Stimulated activated naive CD8-positive, alpha-beta T cell treated with anti-CD3 and anti-CD28 coated beads, Interleukin-15, amount 100 ng/mL, for 72 hours (primary cell): ENCODE measurements around the gene CES3.
"Not testable (repeated sequence)": the region's sequence is repeated elsewhere in the genome, so short reads cannot be mapped to it uniquely, and the experiment has no call there.

Experiments
- ATAC-seq: fragments of 150-1000 bp; cut with Tn5 transposase; 2 replicates; pipeline ENCODE4 v1.10.0; 2021; ENCODE audit warnings: mild to moderate bottlenecking, moderate library complexity
- DNase-seq, 2 donors: peaks; one replicate each; pipeline ENCODE4 v3.0.0; 2021 to 2022
- H3K27ac Mint-ChIP-seq, 2 donors: one replicate each; pipeline ENCODE4 v1.8.0; 2022; ENCODE audit warnings: mild to moderate bottlenecking in 2 of 2, mixed read lengths in 2 of 2, moderate library complexity in 2 of 2
- H3K27me3 Mint-ChIP-seq: one replicate; pipeline ENCODE4 v1.8.0; 2022; ENCODE audit warnings: mixed read lengths
- H3K4me1 Mint-ChIP-seq: one replicate; pipeline ENCODE4 v1.8.0; 2022; ENCODE audit warnings: mild to moderate bottlenecking, mixed read lengths
- H3K4me3 Mint-ChIP-seq, 2 donors: one replicate each; pipeline ENCODE4 v1.8.0; 2022; ENCODE audit warnings: mild to moderate bottlenecking in 2 of 2, mixed read lengths in 2 of 2, moderate library complexity in 1 of 2
- H3K9me3 Mint-ChIP-seq, 2 donors: one replicate each; pipeline ENCODE4 v1.8.0; 2022; ENCODE audit warnings: mixed read lengths in 2 of 2

CES3 gene

DNA sequence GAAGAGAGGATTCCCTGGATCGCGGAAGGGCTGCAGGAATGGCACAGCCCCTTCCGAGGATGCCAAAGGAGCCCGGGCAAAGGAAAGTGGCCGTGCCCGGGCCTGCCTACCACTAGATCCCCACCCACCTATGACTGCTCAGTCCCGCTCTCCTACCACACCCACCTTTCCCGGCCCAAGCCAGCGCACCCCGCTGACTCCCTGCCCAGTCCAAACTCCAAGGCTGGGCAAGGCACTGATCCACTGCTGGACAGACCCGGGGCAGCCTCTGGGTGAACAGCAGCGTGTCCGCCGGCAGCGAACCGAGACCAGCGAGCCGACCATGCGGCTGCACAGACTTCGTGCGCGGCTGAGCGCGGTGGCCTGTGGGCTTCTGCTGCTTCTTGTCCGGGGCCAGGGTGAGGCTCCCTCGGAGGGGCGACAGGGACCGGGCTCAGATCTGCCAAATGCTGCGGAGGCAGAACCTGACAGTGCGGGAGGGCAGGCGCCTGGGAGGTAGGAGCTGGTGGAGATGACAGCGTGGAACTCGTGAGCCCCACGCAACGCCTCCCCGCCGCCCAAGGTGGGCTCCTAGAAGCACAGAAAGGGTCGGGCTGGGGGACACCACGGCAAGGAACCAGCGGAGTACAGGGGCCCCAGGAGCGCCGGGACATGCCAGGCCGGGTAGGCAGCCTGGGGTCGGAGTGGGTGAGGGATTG lies 25.6 kb upstream of the CES3 start, which contains the start of gene CES2:
Gene CES2, plus strand, starts transcription at position 203 of the 698 bp plus-strand sequence. Its CDS starts 120 bp downstream, at position 323.
- Mint-ChIP-seq H3K9me3 (no peaks in the 10 kb centered on the region), H3K27ac (peak within 1 kb of the TSS; percentile 97 to 99), H3K4me3 (peak within 1 kb of the TSS; percentile 98 to 100), H3K4me1 (peaks cover 73% of the 10 kb centered on the region), H3K27me3 (no peaks in the 10 kb centered on the region)
- no peak for ATAC-seq
- no peak for DNase-seq

DNA sequence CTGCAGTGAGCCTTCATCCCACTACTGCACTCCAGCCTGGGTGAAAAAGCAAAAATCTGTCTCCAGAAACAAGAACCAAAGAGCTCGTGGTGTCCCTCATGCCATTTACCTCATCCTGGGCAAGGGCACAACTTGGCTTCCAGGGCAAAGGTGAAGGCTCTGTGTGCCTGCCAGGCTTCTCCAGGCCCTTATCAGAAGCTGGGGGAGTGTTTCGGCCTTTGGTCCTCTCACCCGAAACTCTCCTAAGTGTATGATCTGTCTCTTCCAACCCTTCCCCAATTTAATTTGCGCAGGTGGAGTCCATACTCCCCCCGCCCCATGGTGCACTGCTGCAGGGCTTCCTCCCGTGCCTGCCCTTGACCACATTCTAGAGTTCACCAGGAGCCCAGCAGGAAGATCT lies 24.6 kb upstream of the CES3 start:
- Mint-ChIP-seq H3K27me3 (no peaks in the 10 kb centered on the region), H3K27ac (peak overlapping the region in 1 of 2 donors; percentile 76), H3K4me1 (peaks cover 73% of the 10 kb centered on the region), H3K9me3 (no peaks in the 10 kb centered on the region), H3K4me3 (peak overlapping the region; percentile 98 to 100)
- no peak for DNase-seq
- no peak for ATAC-seq

DNA sequence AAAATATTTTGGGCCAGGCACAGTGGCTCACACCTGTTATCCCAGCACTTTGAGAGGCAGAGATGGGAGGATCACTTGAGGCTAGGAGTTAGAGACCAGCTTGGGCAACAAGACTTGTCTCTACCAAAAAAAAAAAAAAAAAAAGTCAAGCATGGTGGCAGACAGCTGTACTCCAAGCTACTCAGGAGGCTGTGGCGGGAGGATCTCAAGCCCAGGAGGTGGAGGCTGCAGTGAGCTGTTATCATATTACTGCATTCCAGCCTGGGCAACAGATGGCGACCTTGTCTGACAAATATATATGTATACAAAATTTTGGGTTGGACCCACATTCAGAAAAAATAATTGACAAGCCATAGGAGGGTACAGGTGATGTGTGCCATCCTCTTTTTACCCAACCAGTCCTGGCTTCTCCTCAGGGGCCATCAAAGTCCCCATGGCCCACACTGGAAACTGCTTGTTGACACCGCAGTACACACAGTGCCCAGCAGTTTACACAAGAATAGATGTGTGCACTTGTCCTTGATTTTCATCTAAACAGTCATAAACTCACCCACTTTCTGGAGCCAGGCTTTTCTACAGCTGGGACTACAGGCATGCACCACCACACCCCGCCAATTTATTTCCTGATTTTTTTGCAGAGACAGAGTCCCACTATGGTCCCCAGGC lies 24.0 kb upstream of the CES3 start:
- DNase-seq (no peak), ATAC-seq (no peak)
- Mint-ChIP-seq H3K9me3 (no peaks in the 10 kb centered on the region), H3K27me3 (no peaks in the 10 kb centered on the region), H3K4me1 (peaks cover 69% of the 10 kb centered on the region), H3K27ac (peak overlapping the region in 1 of 2 donors; percentile 48), H3K4me3 (peak overlapping the region; percentile 98 to 100)

DNA sequence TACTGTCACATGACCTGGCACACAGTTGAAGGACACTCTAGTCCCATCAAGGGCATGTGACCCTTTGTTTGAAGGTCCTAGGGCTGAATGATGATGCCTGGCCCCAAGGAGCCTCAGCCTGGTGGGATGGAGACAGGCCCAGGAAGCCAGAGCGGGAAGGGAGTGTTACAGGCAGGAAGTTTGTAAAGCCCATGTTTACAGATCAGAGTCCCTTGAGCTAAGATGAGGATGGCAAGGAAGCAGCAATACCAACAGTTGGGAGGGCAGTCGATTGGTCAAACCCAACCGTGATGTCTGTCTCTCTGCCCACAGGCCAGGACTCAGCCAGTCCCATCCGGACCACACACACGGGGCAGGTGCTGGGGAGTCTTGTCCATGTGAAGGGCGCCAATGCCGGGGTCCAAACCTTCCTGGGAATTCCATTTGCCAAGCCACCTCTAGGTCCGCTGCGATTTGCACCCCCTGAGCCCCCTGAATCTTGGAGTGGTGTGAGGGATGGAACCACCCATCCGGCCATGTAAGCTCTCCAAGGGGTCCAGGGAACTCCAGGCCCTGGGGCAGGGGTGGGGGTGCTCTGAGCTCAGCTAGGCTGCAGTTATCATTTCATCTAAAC lies 23.2 kb upstream of the CES3 start:
- no peaks in the 10 kb centered on the region for H3K9me3 Mint-ChIP-seq
- ATAC-seq (no peak), DNase-seq (no peak)
- peak overlapping the region in 1 of 2 donors; percentile 53 for H3K27ac Mint-ChIP-seq
- no peaks in the 10 kb centered on the region for H3K27me3 Mint-ChIP-seq
- no peak overlapping the region for H3K4me3 Mint-ChIP-seq
- peaks cover 61% of the 10 kb centered on the region for H3K4me1 Mint-ChIP-seq

DNA sequence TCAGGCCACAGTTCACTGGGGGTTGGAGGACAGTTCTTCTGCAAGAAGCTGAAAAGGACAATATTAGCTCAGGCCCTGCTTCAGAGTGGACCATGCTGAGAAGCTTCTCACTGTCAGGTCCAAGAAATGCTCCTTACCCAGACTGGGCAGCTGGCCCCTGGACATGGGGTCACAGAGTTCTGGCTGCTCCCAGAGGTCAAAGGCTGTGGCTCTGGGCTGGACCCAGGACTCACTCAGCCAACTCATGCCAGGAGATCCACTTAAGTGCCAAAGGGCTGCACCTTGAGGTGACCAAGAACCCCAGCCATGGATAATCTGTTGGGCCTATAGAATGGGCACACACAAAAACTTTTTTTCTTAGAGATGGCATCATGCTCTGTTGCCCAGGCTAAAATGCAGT lies 21.7 kb upstream of the CES3 start:
- Mint-ChIP-seq H3K4me1 (peaks cover 46% of the 10 kb centered on the region), H3K27me3 (no peaks in the 10 kb centered on the region), H3K27ac (no peak overlapping the region), H3K4me3 (no peak overlapping the region), H3K9me3 (no peaks in the 10 kb centered on the region)
- ATAC-seq (no peak), DNase-seq (no peak)

DNA sequence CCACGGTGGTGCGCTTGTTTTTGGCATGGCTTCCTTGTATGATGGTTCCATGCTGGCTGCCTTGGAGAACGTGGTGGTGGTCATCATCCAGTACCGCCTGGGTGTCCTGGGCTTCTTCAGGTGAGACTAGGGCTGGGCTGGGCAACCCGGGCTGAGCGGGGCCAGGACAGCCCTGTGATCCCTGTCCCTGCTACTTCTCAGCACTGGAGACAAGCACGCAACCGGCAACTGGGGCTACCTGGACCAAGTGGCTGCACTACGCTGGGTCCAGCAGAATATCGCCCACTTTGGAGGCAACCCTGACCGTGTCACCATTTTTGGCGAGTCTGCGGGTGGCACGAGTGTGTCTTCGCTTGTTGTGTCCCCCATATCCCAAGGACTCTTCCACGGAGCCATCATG lies 20.8 kb upstream of the CES3 start:
- ATAC-seq (no peak), DNase-seq (no peak)
- Mint-ChIP-seq H3K4me3 (no peak overlapping the region), H3K27ac (no peak overlapping the region), H3K9me3 (no peaks in the 10 kb centered on the region), H3K27me3 (no peaks in the 10 kb centered on the region), H3K4me1 (peaks cover 37% of the 10 kb centered on the region)

DNA sequence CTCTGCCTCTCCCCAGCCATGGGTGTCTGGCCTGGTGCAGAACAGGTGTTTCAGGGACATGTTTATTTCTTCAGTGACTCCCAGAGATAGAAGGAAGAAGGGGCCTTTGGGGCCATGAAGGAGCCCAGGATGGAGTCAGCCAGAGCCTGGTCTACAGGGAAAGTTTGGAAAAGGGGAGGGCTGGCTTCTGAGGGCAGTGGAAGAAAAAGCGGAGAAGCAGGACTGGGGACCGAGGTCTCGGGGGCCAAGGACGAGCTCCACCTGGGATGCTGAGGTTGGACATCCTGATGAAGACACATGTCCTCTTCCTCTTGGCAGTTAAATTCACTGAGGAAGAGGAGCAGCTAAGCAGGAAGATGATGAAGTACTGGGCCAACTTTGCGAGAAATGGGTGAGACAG lies 18.1 kb upstream of the CES3 start:
- DNase-seq: no peak
- ATAC-seq: no peak
- Mint-ChIP-seq H3K4me3 (no peak overlapping the region), H3K27ac (no peak overlapping the region), H3K27me3 (peaks cover 4% of the 10 kb centered on the region), H3K9me3 (no peaks in the 10 kb centered on the region), H3K4me1 (peaks cover 21% of the 10 kb centered on the region)

DNA sequence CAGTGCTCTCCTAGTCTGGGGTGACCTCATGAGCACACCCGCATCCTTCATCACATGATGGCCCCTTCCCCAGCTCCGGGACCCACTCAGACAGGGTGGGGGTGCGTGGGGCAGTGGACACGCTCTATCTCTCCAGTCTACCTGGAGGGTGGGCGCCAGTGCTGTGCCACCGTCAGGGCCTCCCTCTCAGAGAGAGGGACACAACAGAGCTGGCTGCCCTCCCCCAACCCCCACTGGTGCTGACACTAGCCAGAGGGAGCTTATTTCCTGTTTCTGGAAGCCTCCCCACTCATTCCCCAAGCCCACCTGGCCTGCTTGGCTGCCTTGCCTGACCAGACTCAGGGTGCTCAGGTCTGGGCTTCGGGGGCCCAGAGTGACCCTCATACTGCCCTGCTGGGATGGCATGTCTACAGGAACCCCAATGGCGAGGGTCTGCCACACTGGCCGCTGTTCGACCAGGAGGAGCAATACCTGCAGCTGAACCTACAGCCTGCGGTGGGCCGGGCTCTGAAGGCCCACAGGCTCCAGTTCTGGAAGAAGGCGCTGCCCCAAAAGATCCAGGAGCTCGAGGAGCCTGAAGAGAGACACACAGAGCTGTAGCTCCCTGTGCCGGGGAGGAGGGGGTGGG lies 17.5 kb upstream of the CES3 start:
- H3K27me3 Mint-ChIP-seq: peaks cover 10% of the 10 kb centered on the region
- DNase-seq (no peak), ATAC-seq (no peak)
- no peaks in the 10 kb centered on the region for H3K9me3 Mint-ChIP-seq
- H3K4me3 Mint-ChIP-seq: no peak overlapping the region
- H3K4me1 Mint-ChIP-seq: peaks cover 21% of the 10 kb centered on the region
- H3K27ac Mint-ChIP-seq: no peak overlapping the region

DNA sequence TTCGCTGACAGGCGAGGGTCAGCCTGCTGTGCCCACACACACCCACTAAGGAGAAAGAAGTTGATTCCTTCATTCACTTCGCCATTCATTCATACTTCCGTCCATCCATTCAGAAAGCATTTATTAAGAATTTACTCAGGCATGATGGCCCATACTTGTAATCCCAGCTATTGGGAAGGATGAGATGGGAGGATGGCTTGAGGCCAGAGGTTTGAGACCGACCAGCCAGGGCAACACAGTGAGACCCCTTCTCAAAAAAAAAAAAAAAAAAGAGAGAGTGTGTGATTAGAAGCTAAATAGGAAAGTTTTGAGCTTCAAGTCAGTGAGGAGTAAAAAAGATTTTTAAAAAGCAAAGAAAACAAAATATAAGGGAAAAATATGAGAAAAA lies 17.0 kb upstream of the CES3 start:
- Mint-ChIP-seq H3K4me1 (peaks cover 23% of the 10 kb centered on the region), H3K27me3 (peaks cover 15% of the 10 kb centered on the region), H3K4me3 (no peak overlapping the region), H3K9me3 (no peaks in the 10 kb centered on the region), H3K27ac (peak overlapping the region in 1 of 2 donors; percentile 26)
- ATAC-seq (no peak), DNase-seq (no peak)

DNA sequence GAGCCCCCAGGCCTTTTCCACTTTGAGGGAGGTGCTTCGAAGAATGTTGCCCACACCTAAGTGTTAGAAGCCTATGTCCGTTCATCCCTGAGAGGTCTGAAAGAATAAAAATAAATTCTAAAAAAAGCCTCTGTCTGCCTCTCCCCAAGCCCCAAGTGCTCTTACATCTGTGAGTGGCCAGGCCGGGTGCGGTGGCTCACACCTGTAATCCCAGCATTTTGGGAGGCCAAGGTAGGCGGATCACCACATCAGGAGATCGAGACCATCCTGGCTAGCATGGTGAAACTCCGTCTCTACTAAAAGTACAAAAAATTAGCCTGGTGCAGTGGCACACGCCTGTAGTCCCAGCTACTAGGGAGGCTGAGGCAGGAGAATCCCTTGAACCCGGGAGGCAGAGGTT lies 16.1 kb upstream of the CES3 start:
- not testable (repeated sequence) for H3K9me3 Mint-ChIP-seq

DNA sequence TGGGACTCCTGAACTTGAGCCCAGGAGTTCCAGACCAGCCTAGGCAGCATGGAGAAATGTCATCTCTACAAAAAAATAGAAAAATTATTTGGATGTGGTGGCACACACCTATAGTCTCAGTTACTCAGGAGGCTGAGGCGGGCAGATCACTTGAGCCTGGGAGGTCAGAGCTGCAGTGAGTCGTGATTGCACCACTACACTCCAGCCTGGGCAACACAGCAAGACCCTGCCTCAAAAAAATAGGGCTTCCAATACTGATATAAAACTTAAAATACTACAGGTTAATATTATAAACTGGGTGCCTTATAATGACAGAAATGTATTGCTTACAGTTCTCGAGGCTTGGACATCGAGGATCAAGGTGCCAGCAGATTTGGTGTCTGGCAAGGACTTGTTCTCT lies 15.1 kb upstream of the CES3 start:
- ATAC-seq: no peak
- no peaks in the 10 kb centered on the region for H3K9me3 Mint-ChIP-seq
- DNase-seq: no peak
- H3K4me3 Mint-ChIP-seq: no peak overlapping the region
- peaks cover 40% of the 10 kb centered on the region for H3K4me1 Mint-ChIP-seq
- peaks cover 34% of the 10 kb centered on the region for H3K27me3 Mint-ChIP-seq
- H3K27ac Mint-ChIP-seq: no peak overlapping the region

More for the DNA sequence above, 16.1 kb upstream of the CES3 start:
- not testable (repeated sequence) for H3K4me3 Mint-ChIP-seq, DNase-seq, ATAC-seq
- Mint-ChIP-seq H3K27me3 (peaks cover 24% of the 10 kb centered on the region), H3K27ac (peak overlapping the region in 1 of 2 donors; percentile 78), H3K4me1 (peaks cover 32% of the 10 kb centered on the region)

DNA sequence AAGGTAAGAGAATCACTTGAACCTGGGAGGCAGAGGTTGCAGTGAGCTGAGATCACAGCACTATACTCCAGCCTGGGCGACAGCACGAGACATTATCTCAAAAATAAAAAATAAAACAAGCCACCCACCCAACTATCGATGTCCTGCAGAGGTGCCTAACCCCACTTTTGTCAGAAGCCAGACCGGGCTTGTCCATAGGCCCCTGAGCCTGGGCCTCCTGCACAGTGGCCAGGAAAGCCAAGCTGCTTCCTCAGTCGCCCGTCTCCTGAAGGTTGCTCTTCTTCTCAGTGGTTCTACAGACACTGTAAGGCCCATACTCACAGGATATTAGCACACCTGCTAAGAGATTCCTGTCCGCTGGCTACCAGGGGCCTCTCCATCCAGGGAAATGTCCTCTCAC lies 14.5 kb upstream of the CES3 start:
- H3K9me3 Mint-ChIP-seq: no peaks in the 10 kb centered on the region
- H3K4me3 Mint-ChIP-seq: no peak overlapping the region
- no peak for DNase-seq
- no peak overlapping the region for H3K27ac Mint-ChIP-seq
- no peak for ATAC-seq
- H3K27me3 Mint-ChIP-seq: peaks cover 40% of the 10 kb centered on the region
- H3K4me1 Mint-ChIP-seq: peaks cover 46% of the 10 kb centered on the region

DNA sequence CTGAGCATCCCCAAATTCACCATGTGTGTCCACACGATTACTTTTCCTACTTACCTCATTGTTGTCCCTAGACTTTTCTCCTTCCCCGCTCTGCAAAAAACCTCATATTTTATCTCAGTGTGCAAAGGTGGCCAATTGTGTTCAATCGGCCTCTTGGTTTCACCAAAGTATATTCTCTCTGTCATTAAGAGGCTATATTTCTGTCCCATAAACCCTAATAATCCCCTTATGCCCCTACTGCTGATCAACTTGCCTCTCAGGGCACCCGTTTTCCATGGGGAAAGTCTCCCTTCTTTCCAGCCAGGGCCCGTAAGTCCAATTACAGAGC lies 14.1 kb upstream of the CES3 start:
- Mint-ChIP-seq H3K4me1 (peaks cover 49% of the 10 kb centered on the region), H3K27me3 (peaks cover 44% of the 10 kb centered on the region), H3K4me3 (peak overlapping the region in 1 of 2 donors; percentile 88), H3K27ac (no peak overlapping the region), H3K9me3 (no peaks in the 10 kb centered on the region)
- ATAC-seq (no peak), DNase-seq (no peak)

DNA sequence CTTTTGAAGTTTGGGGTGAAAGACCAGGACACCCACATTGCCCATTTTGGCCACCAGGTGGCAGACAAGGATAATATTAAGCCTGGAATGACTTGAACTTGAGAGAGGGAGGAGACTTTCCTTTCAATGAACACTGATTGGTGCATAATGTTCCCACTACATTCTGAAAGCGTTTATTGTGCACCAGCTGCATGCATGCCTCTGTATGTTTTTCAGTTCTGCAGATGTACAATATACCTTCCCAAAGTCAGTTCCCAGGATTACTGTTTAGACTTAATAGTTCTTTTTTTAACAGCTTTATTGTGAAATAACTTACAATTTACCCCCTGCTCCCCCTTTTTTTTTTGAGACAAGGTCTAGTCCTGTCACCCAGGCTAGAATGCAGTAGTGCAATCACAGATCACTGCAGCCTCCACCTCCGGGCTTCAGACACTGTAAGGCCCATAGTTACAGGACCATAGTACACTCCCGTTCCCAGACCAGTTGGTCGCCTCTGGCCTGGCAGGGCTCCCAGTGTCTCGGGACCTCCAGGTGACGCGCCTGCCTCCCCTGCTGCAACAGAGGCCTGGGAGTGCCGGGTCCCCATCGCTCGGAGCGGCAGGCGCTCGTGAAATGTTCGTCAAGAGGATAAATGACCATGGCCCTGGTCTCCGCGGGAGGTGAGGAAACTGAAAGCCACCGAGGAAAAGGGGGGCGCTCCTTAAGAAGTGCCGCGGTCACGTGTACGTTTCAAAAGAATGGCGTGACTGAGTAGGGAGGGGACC lies 13.6 kb upstream of the CES3 start:
- peak overlapping the region; percentile 88 for H3K4me3 Mint-ChIP-seq
- H3K27me3 Mint-ChIP-seq: peaks cover 47% of the 10 kb centered on the region
- peaks cover 49% of the 10 kb centered on the region for H3K4me1 Mint-ChIP-seq
- H3K9me3 Mint-ChIP-seq: no peaks in the 10 kb centered on the region
- DNase-seq (peak; percentile 81 to 84), ATAC-seq (peak; percentile 80)
- peak overlapping the region; percentile 30 to 52 for H3K27ac Mint-ChIP-seq

DNA sequence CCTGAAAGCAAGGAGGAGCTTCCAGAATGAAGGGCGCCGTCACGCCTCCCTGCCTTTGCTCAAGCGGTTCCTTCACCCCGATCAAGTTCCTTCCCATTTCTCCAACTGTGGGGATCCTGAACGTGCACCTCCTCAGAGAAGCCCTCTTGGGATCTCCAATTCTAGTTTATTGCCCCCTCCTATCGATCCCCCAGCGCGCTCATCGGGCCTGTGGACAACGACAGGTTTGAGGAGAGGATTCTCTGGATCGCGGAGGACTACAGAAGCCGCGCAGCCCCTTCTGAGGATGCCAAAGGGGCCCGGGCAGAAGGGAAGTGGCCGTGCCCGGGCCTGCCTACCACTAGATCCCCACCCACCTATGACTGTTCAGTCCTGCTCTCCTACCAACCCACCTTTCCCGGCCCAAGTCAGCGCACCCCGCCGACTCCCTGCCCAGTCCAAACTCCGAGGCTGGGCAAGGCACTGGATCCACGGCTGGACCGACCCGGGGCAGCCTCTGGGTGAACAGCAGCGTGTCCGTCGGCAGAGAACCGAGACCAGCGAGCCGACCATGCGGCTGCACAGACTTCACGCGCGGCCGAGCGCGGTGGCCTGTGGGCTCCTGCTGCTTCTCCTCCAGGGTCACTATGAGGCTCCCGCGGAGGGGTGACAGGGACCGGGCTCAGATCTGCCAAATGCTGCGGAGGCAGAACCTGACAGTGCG lies 12.8 kb upstream of the CES3 start:
- Mint-ChIP-seq H3K27me3 (peaks cover 55% of the 10 kb centered on the region), H3K4me1 (peaks cover 49% of the 10 kb centered on the region), H3K9me3 (no peaks in the 10 kb centered on the region), H3K4me3 (peak overlapping the region; percentile 88), H3K27ac (peak overlapping the region in 1 of 2 donors; percentile 60)
- ATAC-seq: peak; percentile 50
- no peak for DNase-seq
